Mononuclear cell (primary cell): ENCODE results near the gene CACNA1I. TPM values are rescaled to one million over a fixed set of nuclear protein-coding genes. Genes with fewer than 3 reads are reported as not detected.

Experiments
- H3K27me3 ChIP-seq: 2 replicates; pipeline ENCODE4 v1.6.0; 2011; ENCODE audit warnings: low read length, control low read depth; ENCODE audit not compliant: insufficient read depth
- H3K4me1 ChIP-seq: 2 replicates; pipeline ENCODE4 v1.5.1; 2011; ENCODE audit warnings: mild to moderate bottlenecking, low read length, control low read depth; ENCODE audit not compliant: insufficient read depth
- H3K4me3 ChIP-seq: 2 replicates; pipeline ENCODE4 v1.5.1; 2011; ENCODE audit warnings: mild to moderate bottlenecking, low read length, moderate library complexity
- H3K9me3 ChIP-seq: 2 replicates; pipeline ENCODE4 v1.5.1; 2011; ENCODE audit warnings: low read depth, mild to moderate bottlenecking, control low read depth, low read length
- total RNA-seq: library from RNA; depleted of rRNA; stranded (reverse); fragments of >200 nt; gene quantifications from one replicate; pipeline ENCODE4 v1.2.3, GENCODE V29; 2012

CACNA1I gene
- total RNA-seq, 1 donor, result 8.0 TPM

- no peak overlapping the region for H3K4me3 ChIP-seq
- H3K27me3 ChIP-seq, result no peaks in the 10 kb centered on the region
- no peaks in the 10 kb centered on the region for H3K4me1 ChIP-seq
- no peaks in the 10 kb centered on the region for H3K9me3 ChIP-seq
Measured at GRCh38 chr22:39629851-39630250, 59.3 kb downstream of the CACNA1I start.

GRCh38 chr22:39630721-39631120 lies 60.2 kb downstream of the CACNA1I start:
- no peaks in the 10 kb centered on the region for H3K27me3 ChIP-seq
- H3K9me3 ChIP-seq, result no peaks in the 10 kb centered on the region
- no peaks in the 10 kb centered on the region for H3K4me1 ChIP-seq
- H3K4me3 ChIP-seq, result no peak overlapping the region

GRCh38 chr22:39631381-39632286 lies 61.1 kb downstream of the CACNA1I start:
- H3K9me3 ChIP-seq, result no peaks in the 10 kb centered on the region

GRCh38 chr22:39634530-39635405 lies 64.2 kb downstream of the CACNA1I start:
- Histone ChIP-seq H3K27me3 (no peaks in the 10 kb centered on the region), H3K4me1 (no peaks in the 10 kb centered on the region), H3K9me3 (no peaks in the 10 kb centered on the region), H3K4me3 (no peak overlapping the region)

More at GRCh38 chr22:39631381-39632286, 61.1 kb downstream of the CACNA1I start:
- no peaks in the 10 kb centered on the region for H3K27me3 ChIP-seq
- H3K4me1 ChIP-seq, result no peaks in the 10 kb centered on the region
- no peak overlapping the region for H3K4me3 ChIP-seq

- Histone ChIP-seq H3K27me3 (no peaks in the 10 kb centered on the region), H3K4me1 (no peaks in the 10 kb centered on the region), H3K4me3 (no peak overlapping the region), H3K9me3 (no peaks in the 10 kb centered on the region)
Measured at GRCh38 chr22:39635719-39636118, 65.2 kb downstream of the CACNA1I start.

- H3K4me3 ChIP-seq, result no peak overlapping the region
- H3K9me3 ChIP-seq, result no peaks in the 10 kb centered on the region
Measured at GRCh38 chr22:39638958-39639357, 68.4 kb downstream of the CACNA1I start.

GRCh38 chr22:39641660-39642310 lies 71.2 kb downstream of the CACNA1I start:
- H3K4me3 ChIP-seq, result no peak overlapping the region
- no peaks in the 10 kb centered on the region for H3K9me3 ChIP-seq
- no peaks in the 10 kb centered on the region for H3K4me1 ChIP-seq
- no peaks in the 10 kb centered on the region for H3K27me3 ChIP-seq

More at GRCh38 chr22:39638958-39639357, 68.4 kb downstream of the CACNA1I start:
- H3K27me3 ChIP-seq, result no peaks in the 10 kb centered on the region
- no peaks in the 10 kb centered on the region for H3K4me1 ChIP-seq

- H3K27me3 ChIP-seq, result no peaks in the 10 kb centered on the region
- no peaks in the 10 kb centered on the region for H3K4me1 ChIP-seq
- H3K9me3 ChIP-seq, result no peaks in the 10 kb centered on the region
- H3K4me3 ChIP-seq, result no peak overlapping the region
Measured at GRCh38 chr22:39643311-39644083, 72.9 kb downstream of the CACNA1I start.

- Histone ChIP-seq H3K4me1 (no peaks in the 10 kb centered on the region), H3K27me3 (no peaks in the 10 kb centered on the region), H3K4me3 (no peak overlapping the region), H3K9me3 (no peaks in the 10 kb centered on the region)
Measured at GRCh38 chr22:39645532-39645931, 75.0 kb downstream of the CACNA1I start.

- no peak overlapping the region for H3K4me3 ChIP-seq
- no peaks in the 10 kb centered on the region for H3K4me1 ChIP-seq
- no peaks in the 10 kb centered on the region for H3K9me3 ChIP-seq
- no peaks in the 10 kb centered on the region for H3K27me3 ChIP-seq
Measured at GRCh38 chr22:39646398-39647063, 76.0 kb downstream of the CACNA1I start.

GRCh38 chr22:39647836-39648629 lies 77.5 kb downstream of the CACNA1I start:
- H3K4me3 ChIP-seq, result no peak overlapping the region
- H3K9me3 ChIP-seq, result no peaks in the 10 kb centered on the region
- no peaks in the 10 kb centered on the region for H3K4me1 ChIP-seq
- H3K27me3 ChIP-seq, result no peaks in the 10 kb centered on the region

- H3K9me3 ChIP-seq, result no peaks in the 10 kb centered on the region
- no peak overlapping the region for H3K4me3 ChIP-seq
- H3K4me1 ChIP-seq, result no peaks in the 10 kb centered on the region
- H3K27me3 ChIP-seq, result no peaks in the 10 kb centered on the region
Measured at GRCh38 chr22:39648630-39648950, 78.0 kb downstream of the CACNA1I start.

GRCh38 chr22:39649500-39650089 lies 79.0 kb downstream of the CACNA1I start:
- Histone ChIP-seq H3K4me3 (no peak overlapping the region), H3K4me1 (no peaks in the 10 kb centered on the region), H3K9me3 (no peaks in the 10 kb centered on the region), H3K27me3 (no peaks in the 10 kb centered on the region)
